SK-N-SH treated with all-trans-retinoic acid at 6 μM for 48 hours (cell line): ENCODE results near the gene MYLK.

Source experiments
- ARNTL ChIP-seq: fragments of 450-650 bp; formaldehyde crosslinking; IDR thresholded peaks from 2 replicates; pipeline ENCODE4 v1.5.0; 2020; ENCODE audit warnings: low read depth, mild to moderate bottlenecking, moderate library complexity, borderline replicate concordance
- ESRRG ChIP-seq: fragments of 250-450 bp; sonication (Bioruptor Pico); IDR thresholded peaks from 2 replicates; pipeline ENCODE4 v1.6.1; 2021; ENCODE audit warnings: mild to moderate bottlenecking
- GLIS3 ChIP-seq: fragments of 250-450 bp; sonication (Bioruptor Pico); IDR thresholded peaks from 2 replicates; pipeline ENCODE4 v1.5.0; 2020; ENCODE audit warnings: mild to moderate bottlenecking, moderate library complexity
- RARB ChIP-seq: fragments of 250-450 bp; sonication (Bioruptor Pico); IDR thresholded peaks from 2 replicates; pipeline ENCODE4 v1.8.0; 2021; ENCODE audit warnings: mild to moderate bottlenecking, moderate library complexity
- ZFP3 ChIP-seq: fragments of 250-450 bp; sonication (Bioruptor Pico); IDR thresholded peaks from 2 replicates; pipeline ENCODE4 v1.5.0; 2020; ENCODE audit warnings: mild to moderate bottlenecking, moderate library complexity
- ZNF70 ChIP-seq: fragments of 450-650 bp; formaldehyde crosslinking; IDR thresholded peaks from 2 replicates; pipeline ENCODE4 v1.5.0; 2020; ENCODE audit warnings: mild to moderate bottlenecking, moderate library complexity
- TF ChIP-seq, protein P1 (sequence below): fragments of 250-450 bp; sonication (Bioruptor Pico); IDR thresholded peaks from 2 replicates; pipeline ENCODE4 v1.8.0; 2020; ENCODE audit warnings: mild to moderate bottlenecking, moderate library complexity, borderline replicate concordance

DNA sequence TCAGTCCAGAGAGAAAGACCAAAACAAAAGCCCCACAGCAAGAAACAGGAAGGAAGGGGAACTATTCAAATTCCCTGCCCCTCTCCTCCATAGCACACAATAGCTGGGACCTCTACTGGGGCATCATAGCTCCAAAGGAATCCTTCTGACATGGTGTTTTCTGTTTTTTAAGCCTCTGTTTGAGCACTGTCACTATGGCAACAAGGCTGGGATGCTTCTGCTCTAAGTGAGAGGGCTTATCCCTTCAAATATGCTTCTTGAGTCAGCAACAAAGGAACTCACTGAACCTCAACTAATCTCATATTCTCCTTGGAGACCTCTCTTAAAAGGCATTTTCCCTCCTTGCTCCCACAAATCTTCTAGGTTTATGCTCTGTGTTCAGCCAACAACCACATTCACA, 40.5 kb downstream of the MYLK start:
- TF ChIP-seq, protein P1, sequence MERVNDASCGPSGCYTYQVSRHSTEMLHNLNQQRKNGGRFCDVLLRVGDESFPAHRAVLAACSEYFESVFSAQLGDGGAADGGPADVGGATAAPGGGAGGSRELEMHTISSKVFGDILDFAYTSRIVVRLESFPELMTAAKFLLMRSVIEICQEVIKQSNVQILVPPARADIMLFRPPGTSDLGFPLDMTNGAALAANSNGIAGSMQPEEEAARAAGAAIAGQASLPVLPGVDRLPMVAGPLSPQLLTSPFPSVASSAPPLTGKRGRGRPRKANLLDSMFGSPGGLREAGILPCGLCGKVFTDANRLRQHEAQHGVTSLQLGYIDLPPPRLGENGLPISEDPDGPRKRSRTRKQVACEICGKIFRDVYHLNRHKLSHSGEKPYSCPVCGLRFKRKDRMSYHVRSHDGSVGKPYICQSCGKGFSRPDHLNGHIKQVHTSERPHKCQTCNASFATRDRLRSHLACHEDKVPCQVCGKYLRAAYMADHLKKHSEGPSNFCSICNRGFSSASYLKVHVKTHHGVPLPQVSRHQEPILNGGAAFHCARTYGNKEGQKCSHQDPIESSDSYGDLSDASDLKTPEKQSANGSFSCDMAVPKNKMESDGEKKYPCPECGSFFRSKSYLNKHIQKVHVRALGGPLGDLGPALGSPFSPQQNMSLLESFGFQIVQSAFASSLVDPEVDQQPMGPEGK (CRISPR knock-in tag) = no peak
- no peak for TF ChIP-seq RARB (CRISPR knock-in tag)
- TF ChIP-seq ZNF70 (CRISPR knock-in tag) = no peak
- no peak for TF ChIP-seq ARNTL (CRISPR knock-in tag)
- TF ChIP-seq ESRRG (CRISPR knock-in tag) = no peak
- TF ChIP-seq GLIS3 (CRISPR knock-in tag) = no peak
- TF ChIP-seq ZFP3 (CRISPR knock-in tag) = no peak
